ENCODE results near the gene CNTLN.

The CNTLN gene

GRCh38 chr9:17293685-17294084 is 158.8 kb downstream of the CNTLN start:
- H3K27me3 ChIP-seq (ENCODE audit: insufficient read depth, poor library complexity, severe bottlenecking): no peaks in the 10 kb centered on the region
- H3K27ac ChIP-seq (replicated peaks): no peak overlapping the region
- no peak for DNase-seq (ENCODE audit: low read depth in 1 of 2, low spot score in 1 of 2)
- no peak for TF ChIP-seq GABPA (IDR thresholded peaks at IDR 0.05; ENCODE audit: low read depth)
- H3K4me3 ChIP-seq (replicated peaks; ENCODE audit: insufficient read depth, low read length): no peak overlapping the region

GRCh38 chr9:17294822-17295624 is 160.2 kb downstream of the CNTLN start:
- H3K27me3 ChIP-seq (ENCODE audit: insufficient read depth, poor library complexity, severe bottlenecking): no peaks in the 10 kb centered on the region
- H3K4me3 ChIP-seq (replicated peaks; ENCODE audit: insufficient read depth, low read length): no peak overlapping the region
- TF ChIP-seq REST (IDR thresholded peaks at IDR 0.05; ENCODE audit: insufficient replicate concordance, low read depth) (no peak), CTCF (IDR thresholded peaks at IDR 0.05; ENCODE audit: insufficient read depth, low read length) (no peak), POLR2AphosphoS5 (IDR thresholded peaks at IDR 0.05; ENCODE audit: low read depth) (no peak), SPI1 (IDR thresholded peaks at IDR 0.05; ENCODE audit: borderline replicate concordance, low read depth) (no peak), GABPA (IDR thresholded peaks at IDR 0.05; ENCODE audit: low read depth) (no peak)
- DNase-seq (ENCODE audit: low read depth in 1 of 2, low spot score in 1 of 2): no peak
- H3K27ac ChIP-seq (replicated peaks): no peak overlapping the region

- no peak for TF ChIP-seq SPI1 (IDR thresholded peaks at IDR 0.05; ENCODE audit: borderline replicate concordance, low read depth)
- Histone ChIP-seq H3K4me3 (replicated peaks; ENCODE audit: insufficient read depth, low read length) (no peak overlapping the region), H3K27me3 (ENCODE audit: insufficient read depth, poor library complexity, severe bottlenecking) (no peaks in the 10 kb centered on the region), H3K27ac (replicated peaks) (no peak overlapping the region)
- no peak for DNase-seq (ENCODE audit: low read depth in 1 of 2, low spot score in 1 of 2)
These were observed 180.5 kb downstream of the CNTLN start for GRCh38 chr9:17315341-17315740.

- no peak overlapping the region for H3K27ac ChIP-seq (replicated peaks)
- no peak for TF ChIP-seq GABPA (IDR thresholded peaks at IDR 0.05; ENCODE audit: low read depth)
- no peak for TF ChIP-seq REST (IDR thresholded peaks at IDR 0.05; ENCODE audit: insufficient replicate concordance, low read depth)
- TF ChIP-seq POLR2AphosphoS5 (IDR thresholded peaks at IDR 0.05; ENCODE audit: low read depth): no peak
- no peak for TF ChIP-seq CTCF (IDR thresholded peaks at IDR 0.05; ENCODE audit: insufficient read depth, low read length)
- TF ChIP-seq SPI1 (IDR thresholded peaks at IDR 0.05; ENCODE audit: borderline replicate concordance, low read depth): no peak
- no peaks in the 10 kb centered on the region for H3K27me3 ChIP-seq (ENCODE audit: insufficient read depth, poor library complexity, severe bottlenecking)
- no peak overlapping the region for H3K4me3 ChIP-seq (replicated peaks; ENCODE audit: insufficient read depth, low read length)
- DNase-seq (ENCODE audit: low read depth in 1 of 2, low spot score in 1 of 2): no peak
These were observed 184.0 kb downstream of the CNTLN start for GRCh38 chr9:17318821-17319320.

- DNase-seq (ENCODE audit: low read depth in 1 of 2, low spot score in 1 of 2): no peak
- Histone ChIP-seq H3K27ac (replicated peaks) (no peak overlapping the region), H3K4me3 (replicated peaks; ENCODE audit: insufficient read depth, low read length) (no peak overlapping the region), H3K27me3 (ENCODE audit: insufficient read depth, poor library complexity, severe bottlenecking) (no peaks in the 10 kb centered on the region)
- no peak for TF ChIP-seq POLR2AphosphoS5 (IDR thresholded peaks at IDR 0.05; ENCODE audit: low read depth)
- no peak for TF ChIP-seq REST (IDR thresholded peaks at IDR 0.05; ENCODE audit: insufficient replicate concordance, low read depth)
- TF ChIP-seq GABPA (IDR thresholded peaks at IDR 0.05; ENCODE audit: low read depth): no peak
- no peak for TF ChIP-seq CTCF (IDR thresholded peaks at IDR 0.05; ENCODE audit: insufficient read depth, low read length)
- no peak for TF ChIP-seq SPI1 (IDR thresholded peaks at IDR 0.05; ENCODE audit: borderline replicate concordance, low read depth)
These were observed 185.0 kb downstream of the CNTLN start for GRCh38 chr9:17319864-17320263.
